WTC11 (cell line): ENCODE measurements around the gene DMP1. TPM values are rescaled to one million over a fixed set of nuclear protein-coding genes. Genes with fewer than 3 reads are reported as not detected.

Experiments used
- ELF4 ChIP-seq: sonication (generic); formaldehyde crosslinking; IDR thresholded peaks from 2 replicates; pipeline ENCODE4 v1.8.1; 2022; ENCODE audit warnings: low read depth, mild to moderate bottlenecking, moderate library complexity, missing genetic modification reagents
- EMX1 ChIP-seq: fragments of 250-450 bp; sonication (Bioruptor Pico); IDR thresholded peaks from 2 replicates; pipeline ENCODE4 v1.8.0; 2021; ENCODE audit warnings: mild to moderate bottlenecking
- ESRRA ChIP-seq: sonication (generic); formaldehyde crosslinking; IDR thresholded peaks from 2 replicates; pipeline ENCODE4 v1.8.1; 2022; ENCODE audit warnings: mild to moderate bottlenecking, missing genetic modification reagents, borderline replicate concordance
- FOXK1 ChIP-seq: sonication (generic); formaldehyde crosslinking; IDR thresholded peaks from 2 replicates; pipeline ENCODE4 v1.8.0; 2022; ENCODE audit warnings: mild to moderate bottlenecking, moderate library complexity, missing genetic modification reagents
- HMGA2 ChIP-seq: fragments of 250-450 bp; sonication (Bioruptor Pico); IDR thresholded peaks from 2 replicates; pipeline ENCODE4 v1.4.0; 2021; ENCODE audit warnings: mild to moderate bottlenecking, moderate library complexity
- NFATC4 ChIP-seq: fragments of 250-450 bp; sonication (Bioruptor Pico); IDR thresholded peaks from 2 replicates; pipeline ENCODE4 v1.9.0; 2021; ENCODE audit warnings: mild to moderate bottlenecking
- NR1H2 ChIP-seq: sonication (generic); formaldehyde crosslinking; IDR thresholded peaks from 2 replicates; pipeline ENCODE4 v1.9.0; 2021; ENCODE audit warnings: mild to moderate bottlenecking, moderate library complexity, missing genetic modification reagents
- NR2C2 ChIP-seq: sonication (generic); formaldehyde crosslinking; IDR thresholded peaks from 2 replicates; pipeline ENCODE4 v1.8.0; 2022; ENCODE audit warnings: mild to moderate bottlenecking, missing genetic modification reagents
- TCF7 ChIP-seq: sonication (generic); formaldehyde crosslinking; IDR thresholded peaks from 2 replicates; pipeline ENCODE4 v1.8.0; 2022; ENCODE audit warnings: mild to moderate bottlenecking, low read depth, missing genetic modification reagents, moderate library complexity
- ZBTB21 ChIP-seq: sonication (generic); formaldehyde crosslinking; IDR thresholded peaks from 2 replicates; pipeline ENCODE4 v1.8.1; 2023; ENCODE audit warnings: mild to moderate bottlenecking, missing genetic modification reagents, borderline replicate concordance
- ZNF232 ChIP-seq: sonication (generic); formaldehyde crosslinking; IDR thresholded peaks from 2 replicates; pipeline ENCODE4 v1.8.0; 2022; ENCODE audit warnings: mild to moderate bottlenecking, missing genetic modification reagents
- total RNA-seq: library from RNA; stranded (reverse); gene quantifications from 3 replicates; pipeline ENCODE4 v1.2.3, GENCODE V29; 2021
- TF ChIP-seq, protein P1 (sequence below): sonication (generic); formaldehyde crosslinking; IDR thresholded peaks from 2 replicates; pipeline ENCODE4 v1.8.0; 2022; ENCODE audit warnings: mild to moderate bottlenecking, missing genetic modification reagents
- TF ChIP-seq, protein P2 (sequence below): sonication (generic); formaldehyde crosslinking; IDR thresholded peaks from 2 replicates; pipeline ENCODE4 v1.8.0; 2022; ENCODE audit warnings: mild to moderate bottlenecking, missing genetic modification reagents
- TF ChIP-seq, protein P3 (sequence below): sonication (generic); formaldehyde crosslinking; IDR thresholded peaks from 2 replicates; pipeline ENCODE4 v1.8.1; 2023; ENCODE audit warnings: mild to moderate bottlenecking, missing genetic modification reagents, moderate library complexity
- TF ChIP-seq, protein P4 (sequence below): sonication (generic); formaldehyde crosslinking; conservative IDR thresholded peaks from 2 replicates; pipeline ENCODE4 v1.8.1; 2023; ENCODE audit warnings: mild to moderate bottlenecking, low read depth, missing genetic modification reagents, moderate library complexity
- TF ChIP-seq, protein P5 (sequence below): fragments of 200-600 bp; IDR thresholded peaks from 2 replicates; pipeline ENCODE4 v1.8.0; 2022; ENCODE audit warnings: antibody characterized with exemption
- TF ChIP-seq, protein P6 (sequence below): fragments of 250-450 bp; sonication (Bioruptor Pico); IDR thresholded peaks from 2 replicates; pipeline ENCODE4 v1.9.0; 2021; ENCODE audit warnings: mild to moderate bottlenecking
- TF ChIP-seq, protein P7 (sequence below): fragments of 250-450 bp; sonication (Bioruptor Pico); IDR thresholded peaks from 2 replicates; pipeline ENCODE4 v2.1.2; 2022; ENCODE audit warnings: mild to moderate bottlenecking, moderate library complexity
- TF ChIP-seq, protein P8 (sequence below): sonication (generic); formaldehyde crosslinking; IDR thresholded peaks from 2 replicates; pipeline ENCODE4 v1.8.1; 2023; ENCODE audit warnings: mild to moderate bottlenecking, missing genetic modification reagents
- TF ChIP-seq, protein P9 (sequence below): sonication (generic); formaldehyde crosslinking; IDR thresholded peaks from 2 replicates; pipeline ENCODE4 v1.8.1; 2022; ENCODE audit warnings: mild to moderate bottlenecking, missing genetic modification reagents, moderate library complexity, borderline replicate concordance

Gene DMP1
- total RNA-seq, 1 experiment from 2014 or later, result 0.11 TPM

DNA sequence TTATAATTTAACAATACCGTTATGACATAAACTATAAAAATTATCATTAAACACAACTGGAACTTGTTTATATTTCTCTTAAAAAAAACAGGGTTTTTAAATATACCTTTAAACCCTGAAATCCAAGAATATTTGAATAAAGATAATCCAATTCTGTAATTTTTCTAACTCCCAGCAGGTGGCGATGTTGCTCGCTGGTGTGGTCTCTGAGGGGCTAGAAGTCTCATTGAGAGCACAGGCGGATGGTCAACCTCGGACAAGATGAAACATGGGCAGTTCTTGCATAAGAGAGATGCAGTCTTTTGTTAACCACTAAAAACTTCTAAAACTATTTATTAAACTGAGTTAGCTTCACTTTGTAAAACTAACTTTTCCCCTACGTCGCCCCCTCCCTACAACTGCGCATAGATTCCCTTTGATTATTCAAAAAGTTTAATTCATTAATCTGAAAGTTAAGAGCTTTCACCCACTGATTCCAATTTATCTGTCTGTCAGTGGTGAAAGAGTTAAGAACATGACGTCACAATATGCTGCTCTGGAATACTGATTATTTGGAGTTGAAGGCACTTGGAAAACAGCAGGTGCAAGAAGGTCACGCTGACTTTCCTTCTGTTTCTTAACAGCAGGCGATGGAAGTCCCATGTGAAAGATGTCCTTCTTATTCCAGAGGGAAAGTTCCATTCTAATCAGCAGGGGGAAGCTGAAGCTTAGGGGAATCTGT is 29.5 kb downstream of the DMP1 start (continued):
- TF ChIP-seq, protein P1, sequence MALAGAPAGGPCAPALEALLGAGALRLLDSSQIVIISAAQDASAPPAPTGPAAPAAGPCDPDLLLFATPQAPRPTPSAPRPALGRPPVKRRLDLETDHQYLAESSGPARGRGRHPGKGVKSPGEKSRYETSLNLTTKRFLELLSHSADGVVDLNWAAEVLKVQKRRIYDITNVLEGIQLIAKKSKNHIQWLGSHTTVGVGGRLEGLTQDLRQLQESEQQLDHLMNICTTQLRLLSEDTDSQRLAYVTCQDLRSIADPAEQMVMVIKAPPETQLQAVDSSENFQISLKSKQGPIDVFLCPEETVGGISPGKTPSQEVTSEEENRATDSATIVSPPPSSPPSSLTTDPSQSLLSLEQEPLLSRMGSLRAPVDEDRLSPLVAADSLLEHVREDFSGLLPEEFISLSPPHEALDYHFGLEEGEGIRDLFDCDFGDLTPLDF (CRISPR knock-in tag), result no peak
- TF ChIP-seq, protein P2, sequence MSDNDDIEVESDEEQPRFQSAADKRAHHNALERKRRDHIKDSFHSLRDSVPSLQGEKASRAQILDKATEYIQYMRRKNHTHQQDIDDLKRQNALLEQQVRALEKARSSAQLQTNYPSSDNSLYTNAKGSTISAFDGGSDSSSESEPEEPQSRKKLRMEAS (CRISPR knock-in tag), result peak; percentile 23; the same call in 1 of the 2 replicates
- TF ChIP-seq ELF4 (CRISPR knock-in tag), result no peak
- TF ChIP-seq, protein P3, sequence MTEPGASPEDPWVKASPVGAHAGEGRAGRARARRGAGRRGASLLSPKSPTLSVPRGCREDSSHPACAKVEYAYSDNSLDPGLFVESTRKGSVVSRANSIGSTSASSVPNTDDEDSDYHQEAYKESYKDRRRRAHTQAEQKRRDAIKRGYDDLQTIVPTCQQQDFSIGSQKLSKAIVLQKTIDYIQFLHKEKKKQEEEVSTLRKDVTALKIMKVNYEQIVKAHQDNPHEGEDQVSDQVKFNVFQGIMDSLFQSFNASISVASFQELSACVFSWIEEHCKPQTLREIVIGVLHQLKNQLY (CRISPR knock-in tag), result no peak
- no peak for TF ChIP-seq FOXK1 (CRISPR knock-in tag)
- no peak for TF ChIP-seq NR2C2 (CRISPR knock-in tag)
- TF ChIP-seq, protein P4, sequence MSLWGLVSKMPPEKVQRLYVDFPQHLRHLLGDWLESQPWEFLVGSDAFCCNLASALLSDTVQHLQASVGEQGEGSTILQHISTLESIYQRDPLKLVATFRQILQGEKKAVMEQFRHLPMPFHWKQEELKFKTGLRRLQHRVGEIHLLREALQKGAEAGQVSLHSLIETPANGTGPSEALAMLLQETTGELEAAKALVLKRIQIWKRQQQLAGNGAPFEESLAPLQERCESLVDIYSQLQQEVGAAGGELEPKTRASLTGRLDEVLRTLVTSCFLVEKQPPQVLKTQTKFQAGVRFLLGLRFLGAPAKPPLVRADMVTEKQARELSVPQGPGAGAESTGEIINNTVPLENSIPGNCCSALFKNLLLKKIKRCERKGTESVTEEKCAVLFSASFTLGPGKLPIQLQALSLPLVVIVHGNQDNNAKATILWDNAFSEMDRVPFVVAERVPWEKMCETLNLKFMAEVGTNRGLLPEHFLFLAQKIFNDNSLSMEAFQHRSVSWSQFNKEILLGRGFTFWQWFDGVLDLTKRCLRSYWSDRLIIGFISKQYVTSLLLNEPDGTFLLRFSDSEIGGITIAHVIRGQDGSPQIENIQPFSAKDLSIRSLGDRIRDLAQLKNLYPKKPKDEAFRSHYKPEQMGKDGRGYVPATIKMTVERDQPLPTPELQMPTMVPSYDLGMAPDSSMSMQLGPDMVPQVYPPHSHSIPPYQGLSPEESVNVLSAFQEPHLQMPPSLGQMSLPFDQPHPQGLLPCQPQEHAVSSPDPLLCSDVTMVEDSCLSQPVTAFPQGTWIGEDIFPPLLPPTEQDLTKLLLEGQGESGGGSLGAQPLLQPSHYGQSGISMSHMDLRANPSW (CRISPR knock-in tag), result no peak
- TF ChIP-seq, protein P5, sequence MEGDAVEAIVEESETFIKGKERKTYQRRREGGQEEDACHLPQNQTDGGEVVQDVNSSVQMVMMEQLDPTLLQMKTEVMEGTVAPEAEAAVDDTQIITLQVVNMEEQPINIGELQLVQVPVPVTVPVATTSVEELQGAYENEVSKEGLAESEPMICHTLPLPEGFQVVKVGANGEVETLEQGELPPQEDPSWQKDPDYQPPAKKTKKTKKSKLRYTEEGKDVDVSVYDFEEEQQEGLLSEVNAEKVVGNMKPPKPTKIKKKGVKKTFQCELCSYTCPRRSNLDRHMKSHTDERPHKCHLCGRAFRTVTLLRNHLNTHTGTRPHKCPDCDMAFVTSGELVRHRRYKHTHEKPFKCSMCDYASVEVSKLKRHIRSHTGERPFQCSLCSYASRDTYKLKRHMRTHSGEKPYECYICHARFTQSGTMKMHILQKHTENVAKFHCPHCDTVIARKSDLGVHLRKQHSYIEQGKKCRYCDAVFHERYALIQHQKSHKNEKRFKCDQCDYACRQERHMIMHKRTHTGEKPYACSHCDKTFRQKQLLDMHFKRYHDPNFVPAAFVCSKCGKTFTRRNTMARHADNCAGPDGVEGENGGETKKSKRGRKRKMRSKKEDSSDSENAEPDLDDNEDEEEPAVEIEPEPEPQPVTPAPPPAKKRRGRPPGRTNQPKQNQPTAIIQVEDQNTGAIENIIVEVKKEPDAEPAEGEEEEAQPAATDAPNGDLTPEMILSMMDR, result peak; percentile 85
- no peak for TF ChIP-seq TCF7 (CRISPR knock-in tag)
- TF ChIP-seq HMGA2, result no peak
- peak; percentile 88 for TF ChIP-seq ZBTB21
- no peak for TF ChIP-seq ZNF232 (CRISPR knock-in tag)
- TF ChIP-seq, protein P6, sequence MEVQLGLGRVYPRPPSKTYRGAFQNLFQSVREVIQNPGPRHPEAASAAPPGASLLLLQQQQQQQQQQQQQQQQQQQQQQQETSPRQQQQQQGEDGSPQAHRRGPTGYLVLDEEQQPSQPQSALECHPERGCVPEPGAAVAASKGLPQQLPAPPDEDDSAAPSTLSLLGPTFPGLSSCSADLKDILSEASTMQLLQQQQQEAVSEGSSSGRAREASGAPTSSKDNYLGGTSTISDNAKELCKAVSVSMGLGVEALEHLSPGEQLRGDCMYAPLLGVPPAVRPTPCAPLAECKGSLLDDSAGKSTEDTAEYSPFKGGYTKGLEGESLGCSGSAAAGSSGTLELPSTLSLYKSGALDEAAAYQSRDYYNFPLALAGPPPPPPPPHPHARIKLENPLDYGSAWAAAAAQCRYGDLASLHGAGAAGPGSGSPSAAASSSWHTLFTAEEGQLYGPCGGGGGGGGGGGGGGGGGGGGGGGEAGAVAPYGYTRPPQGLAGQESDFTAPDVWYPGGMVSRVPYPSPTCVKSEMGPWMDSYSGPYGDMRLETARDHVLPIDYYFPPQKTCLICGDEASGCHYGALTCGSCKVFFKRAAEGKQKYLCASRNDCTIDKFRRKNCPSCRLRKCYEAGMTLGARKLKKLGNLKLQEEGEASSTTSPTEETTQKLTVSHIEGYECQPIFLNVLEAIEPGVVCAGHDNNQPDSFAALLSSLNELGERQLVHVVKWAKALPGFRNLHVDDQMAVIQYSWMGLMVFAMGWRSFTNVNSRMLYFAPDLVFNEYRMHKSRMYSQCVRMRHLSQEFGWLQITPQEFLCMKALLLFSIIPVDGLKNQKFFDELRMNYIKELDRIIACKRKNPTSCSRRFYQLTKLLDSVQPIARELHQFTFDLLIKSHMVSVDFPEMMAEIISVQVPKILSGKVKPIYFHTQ, result no peak
- no peak for TF ChIP-seq ESRRA (CRISPR knock-in tag)
- no peak for TF ChIP-seq NR1H2 (CRISPR knock-in tag)
- no peak for TF ChIP-seq NFATC4
- TF ChIP-seq, protein P7, sequence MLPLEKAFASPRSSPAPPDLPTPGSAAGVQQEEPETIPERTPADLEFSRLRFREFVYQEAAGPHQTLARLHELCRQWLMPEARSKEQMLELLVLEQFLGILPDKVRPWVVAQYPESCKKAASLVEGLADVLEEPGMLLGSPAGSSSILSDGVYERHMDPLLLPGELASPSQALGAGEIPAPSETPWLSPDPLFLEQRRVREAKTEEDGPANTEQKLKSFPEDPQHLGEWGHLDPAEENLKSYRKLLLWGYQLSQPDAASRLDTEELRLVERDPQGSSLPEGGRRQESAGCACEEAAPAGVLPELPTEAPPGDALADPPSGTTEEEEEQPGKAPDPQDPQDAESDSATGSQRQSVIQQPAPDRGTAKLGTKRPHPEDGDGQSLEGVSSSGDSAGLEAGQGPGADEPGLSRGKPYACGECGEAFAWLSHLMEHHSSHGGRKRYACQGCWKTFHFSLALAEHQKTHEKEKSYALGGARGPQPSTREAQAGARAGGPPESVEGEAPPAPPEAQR (CRISPR knock-in tag), result no peak
- TF ChIP-seq, protein P8, sequence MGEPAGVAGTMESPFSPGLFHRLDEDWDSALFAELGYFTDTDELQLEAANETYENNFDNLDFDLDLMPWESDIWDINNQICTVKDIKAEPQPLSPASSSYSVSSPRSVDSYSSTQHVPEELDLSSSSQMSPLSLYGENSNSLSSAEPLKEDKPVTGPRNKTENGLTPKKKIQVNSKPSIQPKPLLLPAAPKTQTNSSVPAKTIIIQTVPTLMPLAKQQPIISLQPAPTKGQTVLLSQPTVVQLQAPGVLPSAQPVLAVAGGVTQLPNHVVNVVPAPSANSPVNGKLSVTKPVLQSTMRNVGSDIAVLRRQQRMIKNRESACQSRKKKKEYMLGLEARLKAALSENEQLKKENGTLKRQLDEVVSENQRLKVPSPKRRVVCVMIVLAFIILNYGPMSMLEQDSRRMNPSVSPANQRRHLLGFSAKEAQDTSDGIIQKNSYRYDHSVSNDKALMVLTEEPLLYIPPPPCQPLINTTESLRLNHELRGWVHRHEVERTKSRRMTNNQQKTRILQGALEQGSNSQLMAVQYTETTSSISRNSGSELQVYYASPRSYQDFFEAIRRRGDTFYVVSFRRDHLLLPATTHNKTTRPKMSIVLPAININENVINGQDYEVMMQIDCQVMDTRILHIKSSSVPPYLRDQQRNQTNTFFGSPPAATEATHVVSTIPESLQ (CRISPR knock-in tag), result no peak
- TF ChIP-seq, protein P9, sequence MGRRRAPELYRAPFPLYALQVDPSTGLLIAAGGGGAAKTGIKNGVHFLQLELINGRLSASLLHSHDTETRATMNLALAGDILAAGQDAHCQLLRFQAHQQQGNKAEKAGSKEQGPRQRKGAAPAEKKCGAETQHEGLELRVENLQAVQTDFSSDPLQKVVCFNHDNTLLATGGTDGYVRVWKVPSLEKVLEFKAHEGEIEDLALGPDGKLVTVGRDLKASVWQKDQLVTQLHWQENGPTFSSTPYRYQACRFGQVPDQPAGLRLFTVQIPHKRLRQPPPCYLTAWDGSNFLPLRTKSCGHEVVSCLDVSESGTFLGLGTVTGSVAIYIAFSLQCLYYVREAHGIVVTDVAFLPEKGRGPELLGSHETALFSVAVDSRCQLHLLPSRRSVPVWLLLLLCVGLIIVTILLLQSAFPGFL (CRISPR knock-in tag), result no peak
- no peak for TF ChIP-seq EMX1
